HG03039 (cell line): ENCODE measurements around the gene SLC27A2.

ENCODE experiments used
- ATAC-seq: cut with Tn5 transposase; IDR thresholded peaks from one replicate; pipeline ENCODE4 v1.9.1; 2021; ENCODE audit warnings: mild to moderate bottlenecking, moderate library complexity; ENCODE audit not compliant: unreplicated experiment

The SLC27A2 gene

GRCh38 chr15:50235794-50236193, 53.8 kb downstream of the SLC27A2 start:
- ATAC-seq = no peak

DNA sequence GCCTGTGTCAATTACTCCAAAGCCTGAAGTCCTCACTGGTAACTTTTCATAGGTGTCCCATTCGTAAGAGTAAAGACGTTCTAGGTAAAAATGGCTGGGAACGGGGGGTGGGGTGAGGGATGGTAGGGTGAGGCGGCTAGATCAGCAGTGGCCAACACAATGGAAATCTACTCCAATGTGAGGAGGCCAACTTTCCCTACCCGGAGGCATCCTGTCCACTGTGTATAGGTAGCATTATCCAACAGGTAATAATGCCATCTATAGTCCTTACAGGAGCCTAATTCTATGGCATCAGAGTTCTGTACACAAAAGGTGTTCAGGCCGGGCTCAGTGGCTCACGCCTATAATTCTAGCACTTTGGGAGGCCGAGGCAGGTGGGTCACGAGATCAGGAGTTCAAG, 54.4 kb downstream of the SLC27A2 start:
- no peak for ATAC-seq

DNA sequence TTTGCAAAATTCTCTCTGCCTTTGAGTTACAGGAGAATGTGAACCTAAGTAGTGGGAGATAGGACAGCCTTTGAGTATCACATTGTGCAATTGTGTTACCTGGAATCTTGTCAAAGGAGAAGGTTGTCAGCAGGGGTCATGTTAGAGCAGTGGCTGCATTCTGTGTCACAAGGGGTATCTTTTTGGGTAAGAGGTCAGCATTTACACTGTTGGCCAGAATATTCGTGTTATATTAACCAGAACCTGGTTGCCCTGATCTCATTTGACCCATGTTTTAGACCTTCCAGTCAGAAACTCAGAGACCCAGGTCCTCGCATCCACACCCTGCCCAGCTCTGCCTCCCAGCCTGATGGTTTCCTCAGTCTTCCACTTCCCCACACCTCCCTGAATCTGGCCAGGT, 56.3 kb downstream of the SLC27A2 start:
- ATAC-seq = no peak

DNA sequence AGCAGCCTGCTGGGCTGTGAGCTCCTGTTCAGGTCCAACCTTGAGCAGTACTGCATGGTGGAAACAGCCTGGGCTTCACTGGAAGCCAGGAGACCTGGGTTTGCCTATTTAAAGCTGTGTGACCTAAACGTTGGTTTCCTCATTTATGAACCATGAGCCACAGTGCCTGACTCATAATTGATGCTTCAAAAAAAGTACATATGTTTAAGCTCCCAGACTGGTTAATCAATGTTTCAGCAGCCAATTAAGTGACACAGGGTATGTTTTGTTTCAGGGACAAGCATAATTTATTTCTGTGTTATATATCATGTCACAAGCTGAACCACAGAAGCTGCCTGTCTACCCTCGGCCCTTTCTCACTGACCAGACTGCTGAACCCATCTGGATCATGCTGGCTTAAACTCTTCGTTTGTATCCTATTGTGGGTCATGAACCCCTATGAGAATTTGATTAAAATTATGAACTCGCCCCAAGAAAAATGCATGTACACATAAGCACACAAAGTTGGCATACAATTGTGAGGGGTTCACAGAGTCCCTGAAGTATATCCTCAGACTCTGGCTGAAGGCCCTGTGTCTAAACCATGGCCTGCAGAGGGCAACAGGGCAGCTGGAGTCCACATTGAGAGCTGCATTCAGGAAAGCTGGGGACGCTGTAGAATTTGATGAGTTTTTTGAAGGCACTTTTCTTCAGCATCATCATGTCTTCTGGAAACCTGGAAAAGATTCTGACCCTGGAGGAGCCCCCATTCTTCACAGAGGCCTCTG, 59.9 kb downstream of the SLC27A2 start:
- no peak for ATAC-seq

DNA sequence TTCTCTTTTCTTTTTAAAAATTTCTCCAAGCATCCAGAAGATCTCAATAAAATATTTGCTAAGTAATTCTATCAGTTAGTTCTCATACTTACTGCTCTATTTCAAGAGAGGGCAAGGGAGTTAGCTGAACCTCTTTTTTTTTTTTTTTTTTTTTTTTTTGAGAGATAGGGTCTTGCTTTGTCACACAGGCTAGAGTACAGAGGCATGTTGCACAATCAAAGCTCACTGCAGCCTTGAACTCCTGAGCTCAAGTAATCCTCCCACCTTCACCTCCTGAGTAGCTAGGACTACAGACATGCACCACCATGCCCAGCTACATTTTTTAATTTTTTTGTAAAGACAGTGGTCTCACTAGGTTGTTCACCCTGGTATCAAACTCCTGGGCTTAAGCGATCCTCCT, 62.2 kb downstream of the SLC27A2 start:
- no peak for ATAC-seq

DNA sequence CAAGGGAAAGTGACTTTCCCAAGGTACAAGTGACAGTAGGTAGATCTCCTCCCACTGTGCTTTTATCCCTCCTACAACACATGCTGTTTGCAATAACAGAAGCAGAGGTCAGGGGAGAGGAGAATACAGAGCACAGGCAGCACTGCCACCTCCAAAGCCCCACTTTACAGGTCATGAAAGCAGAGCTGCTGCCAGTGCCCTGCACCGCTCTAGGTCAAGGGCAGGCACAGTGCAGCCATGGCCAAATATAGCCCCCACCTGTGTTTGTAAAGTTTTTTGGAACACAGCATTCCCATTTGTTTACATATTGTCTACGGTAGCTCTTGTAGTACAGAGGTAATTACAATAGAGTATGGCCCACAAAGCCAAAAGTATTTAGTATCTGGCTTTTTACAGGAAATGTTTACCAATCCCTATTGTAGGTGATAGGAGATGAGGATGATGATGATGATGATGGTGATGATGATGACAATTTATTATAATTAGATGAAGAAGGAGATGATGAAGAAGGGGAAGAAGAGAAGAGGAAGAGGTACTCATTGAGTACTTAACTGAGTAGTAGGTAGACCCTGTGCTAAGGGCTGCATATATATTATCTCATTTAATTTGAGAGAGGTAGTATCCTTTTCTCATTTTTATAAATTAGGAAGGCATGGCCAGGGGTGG, 63.1 kb downstream of the SLC27A2 start:
- ATAC-seq = no peak

DNA sequence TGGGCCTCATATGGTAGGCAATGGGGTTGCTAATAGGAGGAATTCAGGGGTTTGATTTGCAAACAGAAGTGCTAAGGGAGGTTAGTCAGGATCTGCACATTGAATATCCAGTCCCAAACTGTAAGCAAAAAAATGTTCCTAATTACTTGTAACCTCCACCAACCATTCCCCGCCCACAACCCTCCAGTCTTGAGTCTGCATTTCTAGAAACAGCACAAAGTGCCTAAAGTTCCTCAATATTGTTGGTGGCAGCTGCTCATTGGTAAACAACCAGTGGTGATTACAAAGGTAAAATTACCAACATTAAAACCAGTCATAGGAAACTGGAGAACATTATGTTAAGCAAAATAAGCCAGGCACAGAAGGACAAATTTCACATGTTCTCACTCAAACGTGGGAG, 64.6 kb downstream of the SLC27A2 start:
- ATAC-seq = no peak

DNA sequence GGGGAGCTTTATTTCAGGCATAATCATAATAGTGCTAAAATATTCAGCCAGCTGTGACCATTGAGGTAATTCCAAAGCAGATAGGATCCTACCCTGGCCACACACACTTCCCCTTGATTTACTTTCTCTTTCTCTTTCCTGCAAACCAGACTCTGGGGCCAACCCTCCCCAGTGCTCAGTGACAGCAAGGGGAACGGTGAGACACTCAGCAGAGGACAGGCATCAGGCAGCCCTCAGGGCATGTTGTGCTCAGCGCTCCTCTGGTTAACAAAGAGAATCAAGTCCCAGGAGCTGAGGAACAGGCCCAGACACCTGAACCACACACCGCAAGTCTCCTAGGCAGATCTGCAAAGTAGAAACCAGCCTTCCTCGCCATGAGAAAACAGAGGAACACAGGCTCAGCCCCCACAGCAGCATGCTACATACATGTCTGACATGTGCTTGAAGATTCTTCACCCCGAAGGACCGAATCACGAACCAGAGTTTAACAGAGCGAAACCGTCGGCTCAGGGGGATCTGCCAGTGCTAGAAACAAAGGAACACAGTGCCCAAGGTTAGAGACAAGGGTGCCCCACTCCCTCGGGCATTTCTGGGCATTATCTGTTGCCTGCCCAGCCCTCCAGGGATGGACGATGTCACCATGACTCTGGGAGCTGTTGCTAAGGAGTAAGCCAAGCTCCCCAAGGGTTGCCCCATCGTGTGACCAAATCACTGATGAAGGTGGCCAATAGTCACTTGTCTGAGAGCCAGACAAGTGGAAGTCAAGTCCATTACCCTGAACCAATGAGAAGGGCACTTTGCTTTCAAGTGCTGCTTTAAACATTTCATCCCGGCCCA, 66.0 kb downstream of the SLC27A2 start:
- ATAC-seq = peak; percentile 96

GRCh38 chr15:50248994-50249582, 67.1 kb downstream of the SLC27A2 start:
- no peak for ATAC-seq

GRCh38 chr15:50249704-50250103, 67.7 kb downstream of the SLC27A2 start:
- no peak for ATAC-seq

DNA sequence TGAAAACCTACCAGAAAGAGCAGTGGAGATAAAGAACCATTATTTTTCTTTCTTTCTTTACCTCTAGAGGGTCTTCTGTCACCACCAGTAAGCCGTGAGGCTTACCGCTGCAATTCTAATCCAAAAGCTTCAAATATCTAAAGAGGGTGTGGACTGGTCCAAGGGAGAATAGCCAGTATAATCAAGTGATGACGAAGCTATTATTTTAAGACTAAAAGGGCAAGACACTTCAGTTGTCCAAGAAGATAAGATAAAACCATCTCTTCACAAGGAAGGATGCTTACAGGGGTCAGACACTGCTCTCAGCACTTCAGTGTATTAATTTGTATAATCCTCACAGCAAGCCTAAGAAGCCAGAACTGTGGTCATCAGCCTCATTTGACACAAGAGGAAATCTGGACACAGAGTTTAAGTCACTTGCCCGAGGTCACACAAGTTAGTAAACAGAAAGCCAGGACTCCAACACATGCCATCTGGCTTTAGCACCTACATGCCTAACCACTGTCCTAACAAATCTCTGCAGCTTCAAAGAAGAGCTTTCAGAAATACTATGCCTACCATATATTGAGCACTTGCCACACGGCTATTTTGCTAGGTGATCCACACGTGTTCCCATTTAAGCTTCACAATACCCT, 68.9 kb downstream of the SLC27A2 start:
- ATAC-seq = no peak

DNA sequence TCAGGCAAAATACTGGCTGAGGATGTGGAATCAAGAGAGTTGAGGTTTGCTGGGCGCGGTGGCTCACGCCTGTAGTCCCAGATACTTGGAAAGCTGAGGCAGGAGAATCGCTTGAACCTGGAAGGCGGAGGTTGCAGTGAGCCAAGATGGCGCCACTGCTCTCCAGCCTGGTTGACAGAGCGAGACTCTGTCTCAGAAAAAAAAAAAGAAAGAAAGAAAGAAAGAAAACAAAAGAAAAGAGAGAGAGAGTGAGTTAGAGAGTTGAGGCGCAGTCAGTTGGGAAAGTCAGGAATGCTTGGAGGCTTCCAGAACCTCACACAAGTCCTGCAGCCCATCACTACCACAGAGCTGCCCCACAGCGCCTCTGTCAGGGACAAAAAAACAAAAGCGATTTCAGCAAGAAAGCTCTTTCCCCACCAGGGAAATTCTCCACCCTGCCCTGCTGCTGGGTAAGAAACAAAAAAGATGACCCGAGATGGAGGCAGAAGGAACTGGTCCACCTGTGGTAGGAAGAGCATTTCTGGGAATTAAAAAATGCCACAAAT, 69.7 kb downstream of the SLC27A2 start:
- no peak for ATAC-seq

DNA sequence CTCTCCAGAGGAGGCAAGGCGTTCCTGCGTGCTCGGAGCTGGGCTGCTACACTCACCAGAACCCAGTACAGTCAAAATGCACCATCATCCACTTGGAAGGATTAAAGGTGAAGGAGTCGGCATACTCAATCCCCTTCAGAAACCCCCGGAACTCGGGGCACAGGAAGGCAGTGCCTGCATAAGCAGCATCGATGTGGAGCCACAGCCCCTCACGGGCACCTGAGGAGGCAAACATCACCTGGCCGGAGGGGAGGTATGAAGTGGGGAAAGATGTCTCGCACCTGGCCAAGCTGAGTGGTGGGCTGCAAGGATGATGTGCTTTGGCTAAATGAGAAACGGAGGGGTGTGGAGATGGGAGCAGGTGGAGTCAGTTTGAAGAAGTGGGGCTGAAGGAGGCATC, 70.6 kb downstream of the SLC27A2 start:
- ATAC-seq = no peak

GRCh38 chr15:50256188-50257041, 74.4 kb downstream of the SLC27A2 start:
- no peak for ATAC-seq

DNA sequence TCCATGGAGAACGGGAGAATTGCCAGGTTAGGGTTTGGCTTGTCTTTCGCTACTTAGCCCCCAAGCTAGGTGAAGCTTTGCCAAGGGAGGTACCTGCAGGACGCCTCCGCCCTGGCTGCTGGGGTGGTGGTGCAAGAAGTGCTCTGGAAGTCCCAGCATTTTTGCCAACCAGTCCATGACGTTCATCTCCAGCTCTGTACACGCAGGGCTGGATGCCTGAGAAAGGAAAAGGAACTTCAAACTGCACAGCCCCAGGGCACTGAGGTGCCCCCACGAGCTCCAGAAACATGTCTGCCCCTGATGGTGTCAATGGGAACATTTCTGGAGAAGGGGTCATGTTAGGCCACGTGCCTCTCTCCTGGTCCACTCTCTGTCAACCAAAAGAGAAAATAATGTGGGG, 75.3 kb downstream of the SLC27A2 start:
- no peak for ATAC-seq

- no peak for ATAC-seq
These were observed 75.9 kb downstream of the SLC27A2 start for GRCh38 chr15:50257924-50258323.

GRCh38 chr15:50259276-50259675, 77.3 kb downstream of the SLC27A2 start:
- no peak for ATAC-seq

DNA sequence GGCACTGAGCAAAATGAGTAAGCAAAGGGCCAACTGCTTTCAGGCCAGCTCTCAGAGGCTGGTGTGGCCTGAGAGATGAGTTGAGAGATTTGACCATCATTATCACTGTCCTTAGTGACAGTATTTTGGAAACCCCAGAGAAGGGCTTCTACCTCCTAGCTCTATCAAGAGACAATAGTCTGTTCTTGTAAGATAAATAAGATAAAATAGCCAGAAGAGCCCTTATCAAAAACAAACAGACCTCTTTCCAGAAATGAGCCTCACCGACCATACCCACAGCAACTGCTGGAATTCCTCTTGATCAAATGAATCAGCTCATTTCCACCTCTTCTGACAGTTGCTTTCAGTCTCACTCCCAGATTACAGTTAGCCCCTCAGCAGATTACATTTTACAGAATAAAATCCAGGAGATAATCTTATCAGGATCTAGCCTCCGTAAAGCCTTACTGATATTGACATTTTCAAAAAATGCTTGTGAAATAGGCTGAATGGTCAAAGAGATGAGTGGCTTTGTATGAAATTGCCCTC, 79.0 kb downstream of the SLC27A2 start:
- ATAC-seq = peak; percentile 29

- ATAC-seq = no peak
These were observed 80.0 kb downstream of the SLC27A2 start for GRCh38 chr15:50261981-50262380.
